Measurements from ENCODE around the gene TCAF1.
A peak's percentile ranks its signal among the peaks of the same experiment; 100 is the strongest.

The TCAF1 gene

DNA sequence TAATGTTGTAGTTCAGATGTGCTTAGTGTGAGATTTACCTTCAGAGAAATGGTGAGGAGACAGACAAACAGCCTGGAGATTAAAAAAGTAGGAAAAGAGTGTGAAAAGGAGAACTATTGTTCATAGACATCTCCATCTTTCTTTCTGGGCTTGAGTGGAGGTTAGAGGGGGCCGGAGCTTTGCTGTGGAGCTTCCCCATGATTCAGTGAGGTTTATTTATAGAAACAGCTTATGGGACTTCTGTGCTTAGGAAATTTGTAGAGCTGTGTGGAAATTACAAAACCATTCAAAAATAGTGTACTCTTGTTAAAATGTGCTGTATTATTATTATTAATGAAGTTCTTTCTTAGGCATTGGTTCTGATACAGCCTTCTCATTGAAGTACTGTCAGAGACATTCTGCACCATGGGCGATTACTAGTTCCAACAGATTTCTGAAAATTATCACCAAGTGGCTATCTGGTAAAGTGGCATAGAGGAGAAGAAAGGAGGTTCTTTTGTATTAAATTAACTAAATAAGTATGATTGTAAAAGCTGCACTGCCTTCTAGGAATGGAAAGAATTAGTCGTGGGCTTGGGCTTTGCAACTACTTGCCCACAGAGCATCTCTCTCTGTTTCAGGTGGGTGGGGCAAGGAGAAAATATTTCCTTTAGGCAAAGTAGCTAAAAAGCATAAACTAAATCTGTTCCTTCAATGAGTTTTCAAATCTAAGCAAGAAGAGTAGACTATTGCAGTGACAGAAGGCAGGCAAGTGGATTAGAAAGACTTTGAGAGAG is 8.7 kb upstream of the TCAF1 start:
- no peak for DNase-seq
- no peaks in the 10 kb centered on the region for H3K9me3 Mint-ChIP-seq
- no peak overlapping the region for H3K4me3 Mint-ChIP-seq
- no peak overlapping the region for H3K27ac Mint-ChIP-seq
- ATAC-seq (replicated peaks) = no peak
- peaks cover 0 to 6% of the 10 kb centered on the region in 2 donors for H3K4me1 Mint-ChIP-seq
- peaks cover 6 to 15% of the 10 kb centered on the region in 2 donors for H3K27me3 Mint-ChIP-seq
- no peaks in the 10 kb centered on the region for H3K36me3 Mint-ChIP-seq

DNA sequence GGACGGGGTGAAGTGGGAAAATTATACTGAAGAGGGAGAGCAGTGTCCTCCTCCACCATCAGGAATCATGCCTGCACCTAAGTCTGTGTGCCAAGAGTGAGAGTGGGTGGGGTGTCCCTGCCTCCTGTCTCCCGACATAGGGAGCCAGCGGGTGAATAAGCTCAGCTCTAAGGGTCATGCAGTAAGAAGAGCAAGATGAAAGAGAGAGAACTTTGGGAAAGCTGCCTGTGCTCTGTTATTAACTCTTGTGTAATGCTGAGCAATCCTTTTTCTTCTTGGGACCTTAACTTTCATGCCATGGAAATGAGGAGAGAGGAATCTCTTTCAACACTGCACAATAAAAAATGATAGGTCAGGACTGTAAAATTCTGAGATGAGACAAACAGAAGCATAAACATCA is 7.9 kb upstream of the TCAF1 start:
- H3K27ac Mint-ChIP-seq = no peak overlapping the region
- ATAC-seq (replicated peaks) (no peak), DNase-seq (no peak)
- H3K4me1 Mint-ChIP-seq = peaks cover 0 to 6% of the 10 kb centered on the region in 2 donors
- no peak overlapping the region for H3K4me3 Mint-ChIP-seq
- H3K27me3 Mint-ChIP-seq = peaks cover 0 to 11% of the 10 kb centered on the region in 2 donors
- H3K9me3 Mint-ChIP-seq = no peaks in the 10 kb centered on the region
- no peaks in the 10 kb centered on the region for H3K36me3 Mint-ChIP-seq

DNA sequence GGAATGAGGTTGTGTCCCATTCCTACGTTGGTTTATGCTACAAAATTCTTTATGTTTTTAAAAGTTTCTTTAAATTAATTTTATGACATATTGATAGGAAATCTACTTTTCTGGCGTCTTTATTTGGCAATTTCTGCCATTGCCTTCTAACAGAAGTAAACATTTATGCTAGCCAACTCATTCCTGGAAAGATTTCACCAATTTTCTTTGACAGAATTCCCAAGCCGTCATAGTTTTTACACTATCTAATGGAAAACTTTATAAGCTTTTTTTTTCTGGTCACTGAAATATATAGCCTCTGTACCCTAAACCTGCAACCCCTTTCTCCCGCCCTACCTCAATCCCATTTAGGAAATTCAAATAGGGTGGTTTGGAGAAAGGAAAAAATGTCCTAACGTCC is 6.1 kb upstream of the TCAF1 start:
- no peak overlapping the region for H3K27ac Mint-ChIP-seq
- no peak for DNase-seq
- H3K27me3 Mint-ChIP-seq = no peaks in the 10 kb centered on the region
- H3K4me3 Mint-ChIP-seq = no peak overlapping the region
- ATAC-seq (replicated peaks) = no peak
- H3K4me1 Mint-ChIP-seq = peaks cover 0 to 6% of the 10 kb centered on the region in 2 donors
- no peaks in the 10 kb centered on the region for H3K9me3 Mint-ChIP-seq
- H3K36me3 Mint-ChIP-seq = no peaks in the 10 kb centered on the region

DNA sequence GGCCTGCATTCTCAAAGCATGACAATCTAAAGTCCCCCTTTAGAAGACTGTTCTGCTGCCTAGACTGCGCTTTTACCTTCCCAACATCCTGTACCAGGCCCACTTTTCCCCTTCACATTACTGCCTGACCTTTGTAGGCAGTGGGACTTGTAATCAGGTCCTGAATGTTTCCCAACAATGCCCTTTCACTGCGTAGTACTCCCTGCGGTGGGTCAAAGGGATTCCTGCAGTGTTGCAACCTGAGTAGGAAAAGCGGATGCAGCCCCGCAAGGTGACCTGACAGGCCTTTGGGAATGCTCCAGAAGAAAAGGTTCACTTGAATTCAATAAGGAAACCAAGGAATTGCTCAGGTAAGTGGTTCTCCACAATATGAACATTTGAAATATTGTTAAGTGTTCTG is 4.9 kb upstream of the TCAF1 start:
- Mint-ChIP-seq H3K27ac (no peak overlapping the region), H3K4me1 (peaks cover 1 to 11% of the 10 kb centered on the region in 2 donors), H3K27me3 (no peaks in the 10 kb centered on the region), H3K36me3 (no peaks in the 10 kb centered on the region), H3K9me3 (no peaks in the 10 kb centered on the region), H3K4me3 (no peak overlapping the region)
- no peak for ATAC-seq (replicated peaks)
- no peak for DNase-seq

DNA sequence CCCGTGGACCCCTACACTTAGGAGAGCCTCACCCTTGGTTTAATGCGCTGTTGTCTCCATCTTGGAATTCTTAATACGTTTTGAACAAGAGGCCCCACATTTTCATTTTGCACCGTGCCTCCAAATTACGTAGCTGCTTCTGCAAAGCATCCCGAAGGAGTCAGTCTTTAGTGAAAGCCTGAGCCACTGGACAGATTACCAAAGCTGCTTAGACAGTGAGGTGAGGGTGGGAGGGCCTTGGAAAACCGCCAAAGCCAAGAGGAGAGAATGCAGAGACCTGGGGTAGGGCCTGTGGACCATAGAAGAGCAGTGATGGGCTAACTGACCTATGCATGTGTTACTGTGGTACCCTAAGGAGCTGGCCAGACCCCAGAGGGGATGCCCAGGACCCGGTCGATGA is 4.2 kb upstream of the TCAF1 start:
- H3K27ac Mint-ChIP-seq = no peak overlapping the region
- peaks cover 1 to 14% of the 10 kb centered on the region in 2 donors for H3K4me1 Mint-ChIP-seq
- no peak overlapping the region for H3K4me3 Mint-ChIP-seq
- H3K9me3 Mint-ChIP-seq = no peaks in the 10 kb centered on the region
- H3K27me3 Mint-ChIP-seq = no peaks in the 10 kb centered on the region
- DNase-seq (no peak), ATAC-seq (replicated peaks) (no peak)
- no peaks in the 10 kb centered on the region for H3K36me3 Mint-ChIP-seq

DNA sequence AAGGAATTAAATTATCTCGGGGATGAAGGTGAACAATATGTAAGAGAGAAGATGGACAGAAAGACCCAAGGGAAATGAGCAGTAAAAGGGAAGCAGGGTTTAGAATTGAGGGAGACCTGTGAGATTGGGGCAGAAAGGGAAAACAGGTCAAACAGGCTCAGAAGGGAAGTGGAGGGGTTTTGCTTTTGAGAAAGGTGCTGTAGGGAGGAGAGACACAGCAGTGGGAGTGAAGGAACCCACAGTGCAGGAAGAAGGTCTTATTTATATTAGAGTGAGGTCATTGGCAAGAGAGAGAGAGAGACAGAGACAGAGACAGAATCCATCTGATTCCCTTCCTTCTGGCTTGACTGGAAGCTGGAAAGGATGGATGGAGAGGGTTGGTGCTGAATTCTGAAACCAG is 3.5 kb upstream of the TCAF1 start:
- Mint-ChIP-seq H3K4me1 (peaks cover 3 to 21% of the 10 kb centered on the region in 2 donors), H3K27me3 (no peaks in the 10 kb centered on the region), H3K27ac (no peak overlapping the region), H3K36me3 (no peaks in the 10 kb centered on the region), H3K4me3 (no peak overlapping the region), H3K9me3 (no peaks in the 10 kb centered on the region)
- DNase-seq (no peak), ATAC-seq (replicated peaks) (no peak)

DNA sequence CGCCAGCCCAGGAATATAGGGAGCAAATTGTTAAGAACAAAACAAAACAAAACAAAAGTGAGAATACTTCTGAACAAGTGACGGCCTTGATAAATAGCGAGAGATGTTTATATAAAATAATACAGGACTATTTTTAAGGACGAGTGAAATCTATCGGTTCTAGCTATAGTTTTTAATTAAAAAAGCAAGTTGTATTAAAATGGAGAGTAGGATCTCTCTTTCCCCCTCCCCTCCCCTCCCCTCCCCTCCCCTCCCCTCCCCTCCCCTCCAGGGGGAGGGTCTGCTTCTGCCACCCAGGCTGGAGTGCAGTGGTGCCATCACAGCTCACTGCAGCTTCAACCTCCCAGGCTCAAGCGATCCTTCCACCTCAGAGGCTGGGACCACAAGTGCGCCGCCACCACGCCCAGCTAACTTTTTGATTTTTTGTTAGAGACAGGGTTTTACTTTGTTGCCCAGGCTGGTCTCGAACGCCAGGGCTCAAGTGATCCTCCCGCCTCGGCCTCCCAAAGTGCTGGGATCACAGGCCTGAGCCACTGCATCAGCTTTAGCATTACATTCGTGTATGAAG is 440 bp upstream of the TCAF1 start:
- Mint-ChIP-seq H3K36me3 (no peaks in the 10 kb centered on the region), H3K27ac (peak overlapping the region; percentile 95), H3K4me1 (peaks cover 5 to 33% of the 10 kb centered on the region in 2 donors), H3K4me3 (peak overlapping the region; percentile 94 to 97), H3K9me3 (no peaks in the 10 kb centered on the region), H3K27me3 (no peaks in the 10 kb centered on the region)
- DNase-seq = no peak
- ATAC-seq (replicated peaks) = no peak

DNA sequence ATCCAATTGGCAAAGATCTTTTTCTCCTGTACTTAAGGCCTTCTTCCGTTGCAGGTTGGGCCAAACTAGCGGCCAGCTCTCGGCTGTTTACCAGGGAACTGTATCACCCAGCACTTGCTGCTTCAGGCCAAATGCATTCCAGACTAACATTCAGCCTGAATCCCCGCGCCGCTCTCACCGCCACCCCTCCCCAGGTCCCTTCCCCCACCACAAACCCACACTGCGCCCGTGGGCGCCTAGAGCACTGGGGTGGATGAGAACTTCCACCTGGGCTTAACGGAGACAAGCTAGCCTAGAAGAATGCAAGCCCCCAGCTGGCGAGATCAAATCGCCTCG is 676 bp downstream of the TCAF1 start:
- H3K36me3 Mint-ChIP-seq = no peaks in the 10 kb centered on the region
- H3K27ac Mint-ChIP-seq = peak overlapping the region; percentile 95
- no peaks in the 10 kb centered on the region for H3K27me3 Mint-ChIP-seq
- H3K4me1 Mint-ChIP-seq = peaks cover 5 to 27% of the 10 kb centered on the region in 2 donors
- no peaks in the 10 kb centered on the region for H3K9me3 Mint-ChIP-seq
- ATAC-seq (replicated peaks) (no peak), DNase-seq (no peak)
- H3K4me3 Mint-ChIP-seq = peak overlapping the region; percentile 94 to 97

DNA sequence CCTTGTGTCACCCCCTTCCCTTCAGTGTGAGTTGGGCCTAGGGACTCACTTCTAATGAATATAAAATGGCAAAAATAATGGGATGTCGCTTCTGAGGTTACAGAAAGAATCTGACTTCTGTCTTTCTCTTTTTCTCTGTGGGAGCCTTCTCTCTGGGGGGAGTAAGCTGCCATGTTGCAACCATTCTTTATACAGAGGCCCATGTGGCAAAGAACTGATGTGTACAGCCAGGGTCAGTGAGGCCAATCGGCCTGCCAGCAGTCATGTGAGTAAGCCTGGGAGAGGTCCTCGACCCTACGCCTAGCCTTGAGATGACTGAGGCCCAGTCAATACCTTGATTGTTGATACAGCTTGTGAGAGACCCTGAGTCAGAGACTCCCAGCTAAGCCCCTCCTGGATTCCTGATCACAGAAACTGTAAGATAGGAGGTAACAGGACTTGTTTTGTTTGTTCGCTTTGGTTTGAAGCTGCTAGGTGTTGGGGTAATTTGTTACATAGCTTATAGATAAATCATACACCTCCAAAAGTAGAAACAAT is 1.7 kb downstream of the TCAF1 start:
- peaks cover 5 to 27% of the 10 kb centered on the region in 2 donors for H3K4me1 Mint-ChIP-seq
- no peaks in the 10 kb centered on the region for H3K27me3 Mint-ChIP-seq
- H3K27ac Mint-ChIP-seq = no peak overlapping the region
- ATAC-seq (replicated peaks) (no peak), DNase-seq (no peak)
- no peaks in the 10 kb centered on the region for H3K36me3 Mint-ChIP-seq
- peak overlapping the region; percentile 94 to 97 for H3K4me3 Mint-ChIP-seq
- H3K9me3 Mint-ChIP-seq = no peaks in the 10 kb centered on the region

DNA sequence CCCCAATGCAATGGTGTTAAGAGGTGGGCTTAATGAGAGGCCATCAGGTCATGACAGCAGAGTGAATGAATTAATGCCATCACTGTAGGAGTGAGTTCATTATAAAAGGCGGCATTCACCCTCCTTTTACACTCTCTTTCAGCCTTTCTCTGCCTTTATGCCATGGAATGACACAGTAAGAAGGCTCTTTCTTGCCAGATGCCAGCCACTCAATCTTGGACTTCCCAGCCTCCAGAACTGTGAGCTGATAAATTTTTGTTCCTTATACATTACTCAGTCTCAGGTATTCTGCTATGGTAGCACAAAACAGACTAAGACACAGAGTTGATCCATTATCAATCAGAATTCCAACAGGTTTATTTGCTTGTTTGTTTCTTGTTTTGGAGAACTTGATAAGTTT is 3.2 kb downstream of the TCAF1 start:
- no peak overlapping the region for H3K4me3 Mint-ChIP-seq
- H3K9me3 Mint-ChIP-seq = no peaks in the 10 kb centered on the region
- no peaks in the 10 kb centered on the region for H3K36me3 Mint-ChIP-seq
- ATAC-seq (replicated peaks) (no peak), DNase-seq (no peak)
- no peaks in the 10 kb centered on the region for H3K27me3 Mint-ChIP-seq
- H3K27ac Mint-ChIP-seq = no peak overlapping the region
- peaks cover 5 to 27% of the 10 kb centered on the region in 2 donors for H3K4me1 Mint-ChIP-seq

DNA sequence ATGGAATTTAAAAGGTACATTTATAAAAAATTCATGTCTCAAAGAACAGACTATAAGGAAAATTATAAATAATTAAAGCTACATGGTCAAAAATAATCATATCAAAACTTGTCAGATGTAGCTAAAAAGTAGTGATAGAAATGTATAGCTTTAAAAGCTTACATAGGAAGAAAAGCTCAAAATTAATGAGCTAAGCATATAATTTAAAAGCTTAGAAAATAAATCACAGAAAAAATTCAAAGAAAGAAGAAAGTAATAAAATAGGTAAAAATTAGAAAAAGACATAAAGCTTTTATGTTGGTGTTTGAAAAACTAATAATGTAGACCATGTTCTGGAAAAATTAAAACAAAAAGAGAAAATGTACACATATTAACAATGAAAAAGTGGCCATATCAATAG is 5.3 kb downstream of the TCAF1 start:
- DNase-seq (no peak), ATAC-seq (replicated peaks) (no peak)
- peaks cover 4 to 22% of the 10 kb centered on the region in 2 donors for H3K4me1 Mint-ChIP-seq
- H3K27ac Mint-ChIP-seq = no peak overlapping the region
- H3K4me3 Mint-ChIP-seq = no peak overlapping the region
- H3K36me3 Mint-ChIP-seq = peaks cover 1 to 2% of the 10 kb centered on the region in 2 donors
- no peaks in the 10 kb centered on the region for H3K27me3 Mint-ChIP-seq
- no peaks in the 10 kb centered on the region for H3K9me3 Mint-ChIP-seq

DNA sequence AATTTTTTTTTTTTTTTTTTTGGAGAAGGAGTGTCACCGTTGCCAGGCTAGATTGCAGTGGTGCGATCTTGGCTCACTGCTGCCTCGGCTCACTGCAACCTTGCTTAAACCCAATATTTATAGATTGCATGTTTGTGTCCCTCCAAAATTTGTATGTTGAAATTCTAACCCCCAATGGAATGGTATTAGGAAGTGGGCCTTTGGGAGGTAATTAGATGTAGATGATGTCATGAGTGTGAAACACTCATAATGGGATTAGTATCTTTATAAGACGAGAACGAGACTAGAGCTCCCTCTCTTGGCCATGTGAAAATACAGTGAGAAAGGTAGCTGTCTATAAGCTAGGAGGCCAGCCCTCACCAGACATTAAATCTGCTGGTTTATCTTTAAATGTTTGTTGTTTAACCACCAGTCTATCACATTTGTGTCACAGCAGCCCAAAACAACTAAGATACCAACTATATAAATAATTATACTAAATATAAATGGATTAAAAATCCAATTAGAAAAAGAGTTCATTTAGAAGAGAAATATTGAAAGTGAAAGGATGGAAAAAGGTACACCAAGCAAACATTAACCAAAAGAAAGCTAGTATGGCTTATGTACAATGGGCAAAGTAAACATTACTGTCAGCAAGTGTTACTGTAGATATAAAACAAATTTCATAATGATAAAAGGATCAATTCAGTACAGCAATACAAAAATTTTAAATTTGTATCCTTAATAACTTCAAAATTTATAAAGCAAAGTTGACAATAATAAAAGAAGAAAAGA is 9.3 kb downstream of the TCAF1 start:
- Mint-ChIP-seq H3K4me3 (no peak overlapping the region), H3K36me3 (peaks cover 15 to 27% of the 10 kb centered on the region in 2 donors), H3K9me3 (peaks cover 6 to 8% of the 10 kb centered on the region in 2 donors), H3K27ac (no peak overlapping the region), H3K27me3 (no peaks in the 10 kb centered on the region), H3K4me1 (peaks cover 0 to 5% of the 10 kb centered on the region in 2 donors)
- ATAC-seq (replicated peaks) = peak; percentile 38 to 41
- DNase-seq = no peak

DNA sequence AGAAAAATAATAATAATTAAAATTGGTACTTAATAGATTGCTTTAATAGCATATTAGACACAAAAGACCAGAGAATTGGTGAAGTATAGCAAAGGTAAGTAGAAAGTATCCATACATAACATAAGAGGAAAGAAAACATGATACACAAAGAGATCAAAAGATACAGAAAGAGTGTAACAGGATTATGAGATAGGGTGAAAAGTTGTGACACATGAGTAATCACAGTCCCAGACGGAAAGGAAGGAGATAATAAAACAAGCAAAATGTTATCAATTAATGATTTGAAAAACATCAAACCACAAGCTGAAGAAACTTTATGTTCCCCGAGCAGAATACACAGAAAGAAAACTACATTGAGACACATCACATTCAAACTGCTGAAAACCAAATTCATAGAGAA is 10.5 kb downstream of the TCAF1 start:
- H3K27me3 Mint-ChIP-seq = peaks cover 4 to 6% of the 10 kb centered on the region in 2 donors
- H3K9me3 Mint-ChIP-seq = peaks cover 6 to 8% of the 10 kb centered on the region in 2 donors

DNA sequence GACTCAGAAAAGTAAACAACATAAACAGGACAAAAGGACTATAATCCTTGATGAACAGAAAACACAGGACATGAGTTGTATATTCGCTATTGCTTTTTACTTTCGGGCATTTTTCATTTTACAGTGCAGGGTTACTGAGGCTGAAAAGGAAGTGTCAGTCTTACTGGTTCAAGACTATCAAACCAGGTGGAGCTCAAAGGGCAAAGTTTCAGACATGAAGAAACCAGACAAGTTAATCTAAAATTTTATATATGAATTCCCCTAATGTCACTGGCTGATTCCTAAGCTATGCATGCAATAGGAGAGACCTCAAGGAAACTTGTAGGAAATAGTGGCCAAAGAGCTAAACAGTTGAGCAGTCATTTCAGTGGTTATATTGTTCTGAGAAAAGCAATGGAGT is 11.4 kb downstream of the TCAF1 start:
- DNase-seq = no peak
- peaks cover 7 to 10% of the 10 kb centered on the region in 2 donors for H3K4me1 Mint-ChIP-seq
- ATAC-seq (replicated peaks) = no peak
- H3K27me3 Mint-ChIP-seq = peaks cover 9 to 11% of the 10 kb centered on the region in 2 donors
- no peak overlapping the region for H3K4me3 Mint-ChIP-seq
- H3K27ac Mint-ChIP-seq = no peak overlapping the region
- H3K9me3 Mint-ChIP-seq = peaks cover 6 to 8% of the 10 kb centered on the region in 2 donors
- H3K36me3 Mint-ChIP-seq = peaks cover 15 to 30% of the 10 kb centered on the region in 2 donors

More for the DNA sequence above, 10.5 kb downstream of the TCAF1 start:
- ATAC-seq (replicated peaks) (no peak), DNase-seq (no peak)
- Mint-ChIP-seq H3K27ac (no peak overlapping the region), H3K36me3 (peaks cover 15 to 30% of the 10 kb centered on the region in 2 donors), H3K4me1 (peaks cover 3 to 5% of the 10 kb centered on the region in 2 donors), H3K4me3 (no peak overlapping the region)
